GM19328 (cell line): ENCODE measurements around the gene GDF11.

Experiments used
- ATAC-seq: cut with Tn5 transposase; IDR thresholded peaks from one replicate; pipeline ENCODE4 v1.9.1; 2021; ENCODE audit warnings: mild to moderate bottlenecking, moderate library complexity; ENCODE audit not compliant: unreplicated experiment

Gene GDF11

DNA sequence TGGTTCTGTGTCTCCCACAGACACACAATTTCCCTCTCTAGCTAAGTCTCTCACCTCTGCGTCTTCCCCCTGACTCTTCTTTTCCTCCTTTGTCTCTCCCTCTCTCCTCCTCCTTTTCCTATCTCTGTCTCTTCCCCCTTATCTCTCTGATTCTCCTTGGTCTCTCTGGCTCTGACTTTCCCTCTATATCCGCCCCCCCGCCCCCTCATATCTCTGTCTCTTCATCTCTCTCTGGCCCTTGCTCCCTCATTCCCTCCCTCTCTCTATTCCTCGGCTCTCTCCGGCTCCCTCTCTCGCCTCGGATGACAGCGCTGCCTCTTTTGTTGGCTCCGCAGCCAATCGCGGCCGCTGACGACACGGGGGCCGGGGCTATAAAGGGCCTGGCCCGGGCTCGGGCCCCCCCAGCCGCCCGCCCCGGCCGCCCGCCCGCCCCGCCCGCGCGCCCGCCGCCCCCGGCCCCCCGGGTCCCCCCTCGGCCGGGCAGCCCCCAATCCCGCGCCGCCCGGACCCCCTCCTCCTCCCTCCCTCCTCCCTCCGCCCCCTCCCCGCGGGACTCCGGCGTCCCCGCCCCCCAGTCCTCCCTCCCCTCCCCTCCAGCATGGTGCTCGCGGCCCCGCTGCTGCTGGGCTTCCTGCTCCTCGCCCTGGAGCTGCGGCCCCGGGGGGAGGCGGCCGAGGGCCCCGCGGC is at the start of gene GDF11:
GDF11 (plus strand) TSS at position 404 of the 687 bp plus-strand sequence; CDS start at position 599, 195 bp downstream.
- ATAC-seq: peak; percentile 30

- no peak for ATAC-seq
These were observed 49.4 kb upstream of the GDF11 start for GRCh38 chr12:55693323-55694187.

- ATAC-seq: no peak
These were observed 48.8 kb upstream of the GDF11 start for GRCh38 chr12:55694188-55694515.

GRCh38 chr12:55694651-55695050 is 48.3 kb upstream of the GDF11 start:
- no peak for ATAC-seq

DNA sequence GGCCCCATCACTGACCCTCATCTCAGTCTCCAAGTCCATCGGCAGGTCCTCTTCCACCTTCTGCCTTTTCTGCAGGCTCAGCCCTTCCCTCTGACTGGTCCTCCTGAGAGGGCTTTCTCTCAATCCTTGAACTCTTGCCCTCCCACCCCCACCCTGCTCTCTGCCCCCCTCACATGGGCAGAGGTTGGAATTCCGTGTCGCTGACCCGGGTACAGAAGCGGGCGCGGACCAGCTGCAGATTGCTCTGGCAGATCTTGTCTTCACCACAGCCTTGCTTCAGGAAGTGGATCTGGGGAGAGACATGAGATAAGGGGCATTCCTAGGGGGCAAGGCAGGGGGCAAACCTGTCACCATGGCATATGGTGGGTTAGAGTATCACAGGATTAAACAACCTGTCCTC is 47.6 kb upstream of the GDF11 start:
- no peak for ATAC-seq

- ATAC-seq: no peak
These were observed 46.8 kb upstream of the GDF11 start for GRCh38 chr12:55696141-55696540.

GRCh38 chr12:55696796-55697462 is 46.0 kb upstream of the GDF11 start:
- no peak for ATAC-seq

DNA sequence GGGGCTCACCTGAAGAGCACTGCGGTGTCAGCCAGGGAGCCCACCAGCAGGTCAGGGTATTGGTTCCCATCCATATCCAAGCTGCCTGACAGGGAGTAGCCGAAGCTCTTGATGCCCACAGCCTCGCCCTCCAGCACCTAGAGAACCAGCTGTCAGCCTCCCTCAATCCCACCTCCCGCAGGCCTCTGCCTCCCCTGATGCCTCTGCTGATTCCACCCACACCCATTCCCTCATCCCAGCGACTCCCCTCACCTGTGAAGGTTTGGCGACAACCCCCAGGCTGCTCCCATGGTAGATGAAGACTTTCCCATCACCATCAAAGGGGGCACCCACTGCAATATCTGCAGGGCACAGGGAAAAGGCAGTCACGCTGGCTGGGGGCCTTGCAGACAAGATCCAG is 45.2 kb upstream of the GDF11 start:
- no peak for ATAC-seq

- ATAC-seq: no peak
These were observed 44.5 kb upstream of the GDF11 start for GRCh38 chr12:55698241-55698955.

DNA sequence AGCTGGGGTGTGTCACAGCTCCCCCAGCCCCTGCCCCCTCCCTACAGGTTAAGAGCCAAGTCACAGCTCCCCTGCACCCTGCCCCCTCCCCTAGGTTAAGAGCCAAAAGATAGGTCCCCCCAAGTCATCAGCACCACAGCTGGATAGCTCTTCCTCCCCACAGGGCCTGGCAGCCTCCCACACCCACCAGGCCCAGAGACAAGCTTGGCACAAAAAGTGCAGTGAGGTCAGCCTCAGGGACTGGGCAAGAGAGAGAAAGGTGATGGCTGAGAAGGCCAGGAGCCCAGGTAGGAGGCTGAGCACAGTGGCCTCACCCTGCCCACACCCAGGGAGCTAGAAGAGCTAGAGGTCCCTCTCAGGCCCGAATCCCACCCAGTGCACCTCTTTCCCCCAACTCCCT is 44.0 kb upstream of the GDF11 start:
- ATAC-seq: no peak

DNA sequence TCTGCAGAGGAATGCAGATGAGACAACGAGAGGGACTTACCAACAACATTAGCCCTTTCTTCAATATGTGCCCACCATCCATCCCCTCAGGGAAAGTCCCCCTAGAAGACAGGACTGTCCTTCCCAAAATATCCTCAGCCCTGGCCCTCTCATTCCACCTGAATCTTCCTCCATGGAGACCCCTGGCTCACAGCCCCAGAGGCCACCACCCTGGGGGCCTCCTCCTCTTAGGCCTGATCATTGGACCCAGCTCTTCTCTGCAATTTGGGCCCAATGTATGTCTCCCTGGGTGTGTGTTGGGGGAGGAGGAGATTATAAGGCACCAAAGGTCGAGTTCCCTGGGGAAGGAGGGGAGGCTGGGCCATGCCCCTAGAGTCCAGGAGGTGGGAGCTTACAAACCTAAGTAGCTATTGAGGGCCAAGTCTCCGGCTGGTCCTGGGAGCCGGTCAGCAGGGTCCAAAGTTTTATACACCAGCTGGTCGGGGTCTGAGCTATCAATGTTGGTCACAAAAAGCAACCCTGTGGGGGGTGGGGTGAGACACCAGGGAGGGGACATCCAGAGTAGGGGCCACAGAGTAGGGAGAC is 43.4 kb upstream of the GDF11 start:
- no peak for ATAC-seq

DNA sequence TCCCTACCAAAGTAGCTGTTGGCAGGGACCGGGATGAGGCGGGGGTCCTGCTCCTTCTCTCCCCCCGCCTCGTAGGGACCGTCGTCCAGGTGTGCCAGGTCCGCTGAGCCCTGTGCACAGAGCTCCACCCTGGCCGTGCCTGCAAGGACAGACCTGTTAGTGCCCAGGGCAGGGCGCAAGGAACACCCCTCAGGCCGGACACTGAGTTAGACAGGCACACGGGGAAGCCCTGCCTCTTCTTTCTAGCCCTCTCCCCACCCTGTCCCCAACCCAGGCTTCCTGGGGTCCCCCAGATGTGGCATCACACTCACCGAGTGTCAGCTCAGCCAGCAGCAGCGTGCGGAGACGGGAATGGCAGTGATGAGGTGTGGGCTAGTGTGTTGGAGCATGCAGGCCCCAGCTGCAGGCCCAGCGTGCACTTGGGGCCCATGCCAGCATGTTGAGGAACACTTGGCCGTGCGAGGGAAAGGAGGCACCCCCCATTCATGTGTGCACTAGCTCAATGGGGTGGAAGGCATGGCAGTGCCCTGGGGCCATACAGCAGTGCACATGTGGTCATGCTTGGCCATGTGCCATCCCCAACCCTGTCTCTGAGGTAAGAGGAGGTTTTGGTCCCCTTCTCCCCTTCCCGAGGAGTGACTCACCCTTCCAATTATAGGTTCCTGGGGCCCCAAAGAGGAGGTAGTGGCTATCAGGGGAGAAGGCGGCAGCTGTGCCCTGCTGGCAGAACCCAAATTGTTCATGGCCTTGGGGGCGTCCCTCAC is 42.5 kb upstream of the GDF11 start:
- ATAC-seq: no peak

DNA sequence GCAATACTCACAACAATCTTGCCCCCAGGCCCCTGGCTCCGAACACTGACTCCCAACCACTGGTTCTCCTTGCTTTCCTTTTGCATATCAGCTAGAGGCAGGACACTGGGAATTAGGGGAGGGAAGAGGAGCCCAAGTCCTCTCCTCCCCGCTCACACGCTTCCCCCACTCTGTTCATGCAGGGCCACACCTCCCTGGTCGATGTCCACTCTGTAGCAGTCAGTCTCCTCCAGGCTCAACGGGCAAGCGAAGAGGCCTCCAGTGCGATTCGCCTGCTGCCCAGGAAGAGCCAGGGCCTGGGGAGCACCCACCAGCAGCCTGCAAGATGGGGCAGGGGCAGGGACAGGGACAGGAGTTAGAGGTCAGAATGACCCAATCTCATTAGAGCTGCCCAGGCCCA is 40.1 kb upstream of the GDF11 start:
- no peak for ATAC-seq

- no peak for ATAC-seq
These were observed 39.6 kb upstream of the GDF11 start for GRCh38 chr12:55703288-55703687.

DNA sequence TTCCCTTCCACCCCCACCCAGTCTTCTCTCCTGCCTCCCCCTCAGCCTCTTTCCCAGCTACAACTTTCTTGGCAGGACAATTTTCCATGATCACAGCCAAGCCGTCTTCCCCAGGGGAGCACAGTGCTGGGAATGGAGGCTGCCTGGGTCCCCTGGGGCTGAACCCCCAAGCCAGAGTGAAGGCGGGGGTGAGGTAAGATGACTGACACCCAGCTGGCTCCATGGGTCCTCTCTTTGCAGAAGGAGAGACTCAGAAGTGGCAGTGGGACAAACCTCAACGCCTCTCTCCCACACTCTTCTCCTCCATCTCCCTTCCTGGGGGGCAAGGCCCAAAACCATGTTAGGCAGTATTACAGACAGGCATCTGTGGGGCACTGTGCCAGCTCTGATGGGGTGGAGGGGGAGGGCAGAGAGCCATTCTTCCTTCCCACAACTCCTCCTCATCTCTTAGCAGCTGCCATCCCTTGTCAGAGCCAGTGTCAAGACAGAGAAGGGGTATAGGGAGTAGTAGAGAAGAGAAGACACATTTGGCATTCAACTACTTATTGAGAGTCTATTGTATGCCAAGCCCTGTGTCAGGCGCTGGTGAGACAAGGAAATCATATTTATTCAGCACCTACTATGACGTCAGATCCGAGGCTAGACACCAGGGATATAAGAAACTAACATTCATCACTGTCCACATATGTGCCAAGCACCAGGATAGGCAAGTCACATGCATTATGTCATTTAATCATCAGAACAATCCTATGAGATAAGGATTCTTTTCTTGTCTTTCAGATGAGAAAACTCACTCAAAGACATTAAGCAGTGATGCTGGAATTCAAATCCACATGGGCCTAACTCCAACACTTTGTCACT is 38.8 kb upstream of the GDF11 start:
- no peak for ATAC-seq

DNA sequence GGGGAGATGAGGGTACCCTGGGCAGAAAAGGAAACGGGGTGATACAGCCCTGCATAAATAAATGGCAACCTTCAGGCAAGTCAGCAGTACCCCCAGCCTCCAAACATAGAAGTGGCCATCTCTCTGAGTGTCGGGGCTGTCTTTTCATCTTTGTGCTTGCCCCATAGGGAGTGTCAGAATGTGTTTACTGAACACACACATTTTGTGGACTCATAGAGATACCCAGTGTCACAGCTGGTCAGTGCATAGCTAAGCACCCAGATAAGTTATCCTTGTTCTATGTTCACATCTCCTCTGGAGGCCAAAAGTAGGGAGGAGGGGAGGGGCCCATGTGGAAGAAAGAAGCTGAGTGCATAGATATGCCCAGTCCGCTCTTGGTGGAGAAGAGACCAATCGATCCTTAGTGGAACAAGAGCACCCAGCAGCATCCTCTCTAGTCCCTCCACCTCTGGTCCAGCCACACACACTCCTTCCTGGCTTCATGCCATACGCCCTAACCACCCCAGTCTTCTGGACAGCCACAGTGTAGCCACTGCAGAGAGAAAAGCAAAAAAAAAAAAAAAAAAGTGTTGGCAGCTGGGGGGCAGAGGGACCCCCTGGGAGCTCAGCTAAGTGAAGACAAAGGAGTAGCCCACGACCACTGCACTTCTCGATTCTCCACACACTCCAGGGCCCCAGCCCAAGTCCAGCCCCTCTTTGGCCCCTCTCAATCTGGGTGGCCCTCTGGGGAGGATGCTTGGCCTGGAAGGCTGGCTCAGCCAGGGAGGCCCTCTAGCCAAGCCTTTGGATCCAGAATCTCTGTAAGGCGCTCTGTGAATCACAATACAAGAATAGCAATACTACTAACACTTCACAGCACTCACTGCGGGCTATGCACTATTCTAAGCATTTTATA is 37.9 kb upstream of the GDF11 start:
- ATAC-seq: no peak

DNA sequence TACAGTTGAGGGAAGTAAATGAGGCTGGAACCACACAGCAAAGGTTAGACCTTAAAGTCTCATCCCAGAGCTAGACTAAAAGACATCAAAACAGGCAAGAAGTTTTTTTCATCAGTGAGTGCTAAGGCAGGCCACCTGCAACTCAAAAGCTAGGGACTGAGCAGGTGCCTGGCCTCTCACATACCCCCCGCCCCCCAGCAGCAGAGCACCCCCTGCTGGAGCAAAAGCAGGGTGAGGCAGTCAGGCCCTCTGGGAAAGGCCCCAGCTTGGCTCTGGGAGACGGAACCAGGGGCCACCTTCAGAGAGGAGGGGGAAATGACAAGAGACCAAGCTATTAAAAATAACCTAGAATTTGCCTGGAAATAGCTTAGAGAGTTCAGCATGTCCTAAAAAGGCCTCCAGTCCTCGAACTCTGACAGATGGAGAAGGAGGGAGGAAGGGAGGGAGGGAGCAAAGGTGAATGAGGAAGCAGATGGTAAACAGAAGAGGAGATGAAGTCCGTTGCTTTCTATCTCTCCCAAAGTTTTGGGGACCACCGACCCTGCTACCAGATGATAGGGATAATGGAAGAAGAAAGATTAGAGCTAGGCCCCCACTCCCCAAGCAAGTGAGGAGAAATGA is 37.0 kb upstream of the GDF11 start:
- ATAC-seq: no peak
